GM21381 (cell line): Measurements from ENCODE around the gene LAS1L.
"Not testable (repeated sequence)": the region's sequence is repeated elsewhere in the genome, so short reads cannot be mapped to it uniquely, and the experiment has no call there.

Source experiments
- ATAC-seq: cut with Tn5 transposase; IDR thresholded peaks from one replicate; pipeline ENCODE4 v1.9.1; 2021; ENCODE audit warnings: mild to moderate bottlenecking, moderate library complexity; ENCODE audit not compliant: unreplicated experiment

LAS1L gene

GRCh38 chrX:65534450-65535292 lies at the start of gene LAS1L:
LAS1L (minus strand) TSS chrX:65534787; CDS start chrX:65534715, 72 bp downstream.
- peak; percentile 99 for ATAC-seq

DNA sequence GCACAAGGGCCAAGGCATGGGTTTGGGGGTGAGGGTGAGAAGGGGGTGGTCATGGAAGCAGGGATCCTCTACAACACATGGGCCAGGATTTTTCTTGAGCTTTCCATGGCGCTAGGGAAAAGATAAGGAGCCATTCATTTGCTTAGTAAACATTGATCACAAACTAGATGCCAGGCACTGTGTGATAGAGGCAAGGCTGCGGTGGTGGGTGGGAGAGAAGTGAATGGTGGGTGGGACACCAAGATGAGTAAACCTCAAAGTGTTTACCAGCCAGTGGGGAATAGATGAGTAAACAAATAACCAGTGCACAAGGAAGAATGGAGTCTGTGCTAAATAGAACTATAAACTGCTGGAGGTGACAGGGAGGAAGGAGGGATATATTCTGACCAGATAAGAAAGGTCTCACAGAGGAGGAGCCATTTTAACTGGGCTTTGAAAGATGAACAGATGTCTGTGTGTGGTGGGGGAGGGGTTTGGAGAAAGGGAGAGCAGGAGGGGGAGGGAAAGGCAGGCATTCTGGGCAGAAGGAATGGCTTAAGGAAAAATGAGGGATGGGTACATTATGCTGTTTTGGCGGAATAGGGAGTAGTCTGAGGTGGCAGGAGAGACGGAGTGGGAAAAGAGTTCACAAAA lies 48.0 kb upstream of the LAS1L start:
- ATAC-seq: no peak

- ATAC-seq: peak; percentile 80
Measured at GRCh38 chrX:65581661-65582339, 47.2 kb upstream of the LAS1L start.

- no peak for ATAC-seq
Measured at GRCh38 chrX:65578346-65578745, 43.8 kb upstream of the LAS1L start.

DNA sequence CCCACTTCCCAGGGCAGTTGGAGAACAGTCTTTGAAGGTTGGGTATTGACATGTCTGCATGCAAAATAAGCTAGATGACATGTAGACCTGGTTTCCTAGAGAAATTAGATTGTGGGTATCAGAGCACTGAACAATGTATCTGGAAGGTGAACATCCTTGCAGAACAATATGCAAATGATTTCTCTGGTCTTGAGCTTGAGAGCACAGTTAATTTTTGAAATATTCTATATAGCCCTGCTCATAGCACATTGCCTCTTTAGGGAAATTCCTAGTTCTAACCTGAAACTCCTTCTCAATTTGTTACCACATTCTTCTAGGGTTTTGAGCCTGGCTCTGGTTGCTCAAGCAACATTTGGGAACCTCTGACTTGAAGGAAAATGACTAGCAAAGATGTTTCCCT lies 41.6 kb upstream of the LAS1L start:
- ATAC-seq: no peak

- ATAC-seq: no peak
Measured at GRCh38 chrX:65575022-65575421, 40.4 kb upstream of the LAS1L start.

GRCh38 chrX:65574356-65574755 lies 39.8 kb upstream of the LAS1L start:
- no peak for ATAC-seq

GRCh38 chrX:65572971-65573370 lies 38.4 kb upstream of the LAS1L start:
- ATAC-seq: no peak

- not testable (repeated sequence) for ATAC-seq
Measured at GRCh38 chrX:65562850-65563249, 28.3 kb upstream of the LAS1L start.

- ATAC-seq: no peak
Measured at GRCh38 chrX:65551489-65552339, 17.1 kb upstream of the LAS1L start.

DNA sequence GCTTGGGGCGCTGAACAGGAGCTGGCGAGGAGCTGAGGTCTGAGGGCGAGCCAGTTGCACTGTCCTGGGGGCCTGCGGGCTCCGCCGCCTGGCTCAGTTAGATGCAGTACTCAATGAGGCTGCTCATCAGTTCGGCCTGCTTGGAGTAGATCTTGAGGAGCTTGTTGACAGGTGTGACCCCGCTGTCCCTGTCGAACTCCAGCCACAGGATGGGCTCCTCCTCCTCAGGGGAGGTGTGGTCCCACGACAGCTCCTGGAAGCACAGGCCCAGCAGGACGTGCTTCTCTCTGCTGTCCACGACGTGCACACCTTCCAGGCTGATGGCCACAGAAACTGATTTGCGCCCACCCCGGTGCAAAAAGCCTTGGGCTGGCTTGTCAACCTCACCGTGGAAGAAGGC lies 16.5 kb upstream of the LAS1L start:
- ATAC-seq: no peak

- no peak for ATAC-seq
Measured at GRCh38 chrX:65545456-65545855, 10.9 kb upstream of the LAS1L start.

GRCh38 chrX:65537229-65537628 lies 2.6 kb upstream of the LAS1L start:
- ATAC-seq: no peak

DNA sequence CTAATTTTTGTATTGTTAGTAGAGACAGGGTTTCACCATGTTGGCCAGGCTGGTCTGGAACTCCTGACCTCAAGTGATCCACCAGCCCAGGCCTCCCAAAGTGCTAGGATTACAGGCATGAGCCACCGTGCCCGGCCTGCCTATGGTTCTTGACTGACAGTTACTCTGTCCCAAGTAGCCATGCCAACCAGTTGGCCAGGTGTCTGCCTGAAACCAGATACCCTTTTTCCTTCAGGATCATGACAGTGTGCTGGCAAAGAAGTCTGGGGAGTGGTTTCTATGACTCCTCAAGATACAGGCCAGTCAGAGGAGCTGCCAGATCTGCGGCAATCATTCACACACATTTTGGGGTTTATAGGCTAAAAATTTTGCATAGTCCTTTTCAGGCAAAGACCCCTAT lies 1.7 kb upstream of the LAS1L start:
- ATAC-seq: no peak

- no peak for ATAC-seq
Measured at GRCh38 chrX:65532016-65532415, 2.6 kb downstream of the LAS1L start.

GRCh38 chrX:65528705-65529340 lies 5.8 kb downstream of the LAS1L start:
- no peak for ATAC-seq

- ATAC-seq: no peak
Measured at GRCh38 chrX:65528293-65528692, 6.3 kb downstream of the LAS1L start.

GRCh38 chrX:65524139-65524538 lies 10.4 kb downstream of the LAS1L start:
- no peak for ATAC-seq

DNA sequence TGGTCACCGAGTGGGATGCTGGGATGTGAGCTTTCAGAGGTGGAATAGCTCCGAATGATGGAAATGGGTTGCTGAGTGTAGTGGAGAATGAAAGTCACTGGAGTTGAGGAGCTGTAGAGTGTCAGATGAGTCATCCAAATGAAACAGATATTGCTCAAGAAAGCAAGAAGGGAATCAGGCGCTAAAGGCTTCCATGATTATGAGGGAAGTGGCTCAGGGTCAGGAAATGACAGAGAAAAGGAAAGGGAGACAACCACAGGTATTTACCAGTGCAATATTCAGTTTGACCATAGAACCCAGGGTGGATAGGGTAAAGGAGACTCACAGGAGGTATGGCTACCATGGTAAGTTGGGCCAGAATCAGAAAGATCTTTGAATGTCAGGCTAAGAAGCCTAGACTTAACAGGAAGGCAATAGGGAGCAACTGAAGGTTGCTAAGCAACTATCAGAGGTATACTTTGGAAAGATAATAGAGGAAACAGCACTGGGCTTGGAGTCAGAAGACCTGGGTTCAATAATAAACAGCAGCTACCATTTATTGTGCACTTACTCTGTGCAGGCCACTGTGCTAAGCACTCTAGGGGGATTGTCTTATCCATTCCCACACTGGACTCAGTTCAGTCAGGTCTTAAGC lies 11.7 kb downstream of the LAS1L start:
- ATAC-seq: no peak

DNA sequence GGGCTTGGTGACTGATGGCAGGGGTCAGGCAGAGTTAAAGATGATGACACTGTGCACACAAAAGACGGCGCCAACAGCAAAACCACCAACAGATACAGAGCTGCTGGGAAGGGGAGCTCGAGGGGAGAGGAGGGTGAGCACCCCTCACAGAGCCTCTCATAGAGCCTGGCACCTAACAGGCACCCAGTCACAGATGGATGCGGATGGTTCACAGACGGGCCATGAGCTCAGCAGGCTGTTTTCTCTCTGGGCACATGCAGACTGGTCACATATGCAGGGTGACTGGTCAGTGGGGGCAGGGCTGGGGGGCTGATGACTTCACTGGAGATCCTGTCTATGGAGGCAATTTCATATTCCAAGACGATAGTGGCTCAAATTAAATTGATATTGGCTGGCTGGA lies 15.1 kb downstream of the LAS1L start:
- ATAC-seq: not testable (repeated sequence)
